ENCODE data around the gene SBF1. TPM values are rescaled to one million over a fixed set of nuclear protein-coding genes. Genes with fewer than 3 reads are reported as not detected.

Gene SBF1
- total RNA-seq, 1 donor from 2014 or later = 55.8 TPM

DNA sequence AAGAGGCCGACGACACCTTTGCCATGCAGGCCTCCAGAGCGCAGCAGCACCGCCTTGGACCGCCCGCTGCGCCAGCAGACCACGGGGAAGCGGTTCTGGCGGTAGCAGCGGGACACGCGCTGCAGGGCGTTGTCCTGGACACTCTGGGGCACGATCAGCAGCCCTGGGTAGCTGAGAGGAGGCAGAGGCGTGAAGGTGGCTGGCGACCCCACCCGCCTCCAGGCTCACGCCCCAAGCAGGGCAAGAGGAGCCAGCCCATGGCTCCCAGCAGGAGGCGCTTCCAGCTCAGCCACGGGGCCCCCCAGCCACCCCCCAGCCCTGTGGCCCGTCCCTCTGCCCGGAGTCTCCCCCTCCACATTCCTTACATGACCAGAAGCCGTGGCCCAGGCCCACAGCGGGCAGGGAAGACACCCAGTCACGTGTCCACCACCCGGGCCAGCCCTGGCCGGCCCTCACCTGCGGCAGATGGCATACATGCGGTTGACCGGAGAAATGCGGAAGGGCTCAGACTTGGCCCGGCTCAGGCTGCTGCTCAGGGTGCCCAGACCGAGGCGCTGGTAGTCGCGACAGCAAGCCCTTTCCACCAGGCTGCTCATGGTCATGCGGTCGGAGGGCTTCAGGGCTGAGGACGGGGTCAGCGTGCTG is 15.2 kb downstream of the SBF1 start:
- no peak overlapping the region for H3K27ac ChIP-seq (replicated peaks)
- no peaks in the 10 kb centered on the region for H3K27me3 ChIP-seq (ENCODE audit: low read depth)
- H3K4me3 ChIP-seq = no peak overlapping the region
- peaks cover 100% of the 10 kb centered on the region for H3K36me3 ChIP-seq
- no peaks in the 10 kb centered on the region for H3K4me1 ChIP-seq
- intact Hi-C loops (cut with micrococcal nuclease) = no loop called here
- TF ChIP-seq, protein P1, sequence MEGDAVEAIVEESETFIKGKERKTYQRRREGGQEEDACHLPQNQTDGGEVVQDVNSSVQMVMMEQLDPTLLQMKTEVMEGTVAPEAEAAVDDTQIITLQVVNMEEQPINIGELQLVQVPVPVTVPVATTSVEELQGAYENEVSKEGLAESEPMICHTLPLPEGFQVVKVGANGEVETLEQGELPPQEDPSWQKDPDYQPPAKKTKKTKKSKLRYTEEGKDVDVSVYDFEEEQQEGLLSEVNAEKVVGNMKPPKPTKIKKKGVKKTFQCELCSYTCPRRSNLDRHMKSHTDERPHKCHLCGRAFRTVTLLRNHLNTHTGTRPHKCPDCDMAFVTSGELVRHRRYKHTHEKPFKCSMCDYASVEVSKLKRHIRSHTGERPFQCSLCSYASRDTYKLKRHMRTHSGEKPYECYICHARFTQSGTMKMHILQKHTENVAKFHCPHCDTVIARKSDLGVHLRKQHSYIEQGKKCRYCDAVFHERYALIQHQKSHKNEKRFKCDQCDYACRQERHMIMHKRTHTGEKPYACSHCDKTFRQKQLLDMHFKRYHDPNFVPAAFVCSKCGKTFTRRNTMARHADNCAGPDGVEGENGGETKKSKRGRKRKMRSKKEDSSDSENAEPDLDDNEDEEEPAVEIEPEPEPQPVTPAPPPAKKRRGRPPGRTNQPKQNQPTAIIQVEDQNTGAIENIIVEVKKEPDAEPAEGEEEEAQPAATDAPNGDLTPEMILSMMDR (IDR thresholded peaks at IDR 0.05; ENCODE audit: borderline replicate concordance) = no peak
- H3K9me3 ChIP-seq (replicated peaks) = no peaks in the 10 kb centered on the region
- DNase-seq = no peak

DNA sequence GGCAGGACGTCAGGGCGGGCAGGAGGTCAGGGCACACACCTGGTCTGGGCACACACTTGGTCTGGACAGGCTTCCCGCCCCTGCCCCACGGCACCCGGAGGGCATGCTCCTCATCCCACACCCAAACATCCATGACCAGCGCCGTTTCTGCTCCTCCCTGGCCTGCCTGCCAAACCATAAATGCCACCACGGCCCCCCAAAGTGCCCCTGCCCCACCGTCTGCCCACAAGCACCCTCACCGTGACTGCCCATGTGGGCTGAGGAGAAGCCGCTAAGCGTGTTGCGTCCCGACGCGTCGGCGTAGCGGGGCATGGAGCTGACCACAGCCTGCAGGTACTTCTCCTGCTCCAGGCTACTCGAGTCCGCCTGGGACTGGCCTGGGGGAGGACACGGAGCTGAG is 15.8 kb downstream of the SBF1 start:
- Histone ChIP-seq H3K27me3 (ENCODE audit: low read depth) (no peaks in the 10 kb centered on the region), H3K4me1 (no peaks in the 10 kb centered on the region), H3K36me3 (peaks cover 100% of the 10 kb centered on the region), H3K9me3 (replicated peaks) (no peaks in the 10 kb centered on the region), H3K4me3 (no peak overlapping the region), H3K27ac (replicated peaks) (no peak overlapping the region)
- TF ChIP-seq, protein P1 (IDR thresholded peaks at IDR 0.05; ENCODE audit: borderline replicate concordance) = no peak
- intact Hi-C loops (cut with micrococcal nuclease) = no loop called here
- no peak for DNase-seq

DNA sequence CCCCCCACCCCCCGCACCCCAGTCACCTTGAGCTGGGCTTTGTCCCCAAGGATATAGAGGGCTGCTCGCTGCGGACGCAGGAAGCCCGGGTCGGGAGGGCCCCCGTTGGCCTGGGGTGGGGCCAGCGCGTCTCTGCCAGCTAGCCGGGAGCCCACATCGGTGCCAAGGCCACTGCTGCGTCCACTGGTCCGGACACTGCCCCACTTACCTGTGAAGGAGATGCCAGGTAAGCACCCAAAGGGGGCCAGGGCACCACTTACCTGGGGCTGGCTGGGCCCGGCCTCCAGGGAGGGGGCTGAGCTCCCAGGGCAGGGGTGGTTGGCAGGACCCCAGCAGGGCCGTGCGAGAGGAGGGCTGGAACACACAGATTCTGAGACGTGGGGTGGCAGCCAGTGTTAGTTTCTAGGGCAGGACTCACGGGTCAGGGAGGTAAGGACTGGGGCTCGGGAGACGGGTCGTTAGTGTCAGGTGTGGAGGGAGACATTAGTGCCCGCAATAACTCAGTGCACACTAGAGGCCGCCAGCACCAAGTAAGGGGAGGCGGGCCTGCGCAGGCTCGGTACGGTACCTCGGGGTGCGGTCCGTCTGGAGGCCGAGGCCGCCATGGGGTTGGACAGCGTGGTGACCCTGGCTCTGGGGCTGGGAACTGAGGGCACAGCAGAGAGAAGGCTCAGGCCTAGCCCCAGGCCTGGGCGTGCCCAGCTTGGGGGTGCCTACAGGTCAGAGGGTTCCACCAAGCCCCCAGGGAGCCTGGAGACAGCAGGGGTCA is 18.2 kb downstream of the SBF1 start:
- Histone ChIP-seq H3K9me3 (replicated peaks) (no peaks in the 10 kb centered on the region), H3K4me3 (no peak overlapping the region), H3K36me3 (peaks cover 81% of the 10 kb centered on the region), H3K27me3 (ENCODE audit: low read depth) (no peaks in the 10 kb centered on the region), H3K27ac (replicated peaks) (no peak overlapping the region), H3K4me1 (no peaks in the 10 kb centered on the region)
- no peak for DNase-seq
- intact Hi-C loops (cut with micrococcal nuclease) = no loop called here
- TF ChIP-seq, protein P1 (IDR thresholded peaks at IDR 0.05; ENCODE audit: borderline replicate concordance) = no peak

GRCh38 chr22:50456026-50456425 is 18.8 kb downstream of the SBF1 start:
- Histone ChIP-seq H3K36me3 (peaks cover 80% of the 10 kb centered on the region), H3K27ac (replicated peaks) (no peak overlapping the region), H3K27me3 (ENCODE audit: low read depth) (no peaks in the 10 kb centered on the region), H3K9me3 (replicated peaks) (no peaks in the 10 kb centered on the region), H3K4me1 (no peaks in the 10 kb centered on the region), H3K4me3 (no peak overlapping the region)
- DNase-seq = no peak
- intact Hi-C loops (cut with micrococcal nuclease) = no loop called here
- TF ChIP-seq, protein P1 (IDR thresholded peaks at IDR 0.05; ENCODE audit: borderline replicate concordance) = no peak

DNA sequence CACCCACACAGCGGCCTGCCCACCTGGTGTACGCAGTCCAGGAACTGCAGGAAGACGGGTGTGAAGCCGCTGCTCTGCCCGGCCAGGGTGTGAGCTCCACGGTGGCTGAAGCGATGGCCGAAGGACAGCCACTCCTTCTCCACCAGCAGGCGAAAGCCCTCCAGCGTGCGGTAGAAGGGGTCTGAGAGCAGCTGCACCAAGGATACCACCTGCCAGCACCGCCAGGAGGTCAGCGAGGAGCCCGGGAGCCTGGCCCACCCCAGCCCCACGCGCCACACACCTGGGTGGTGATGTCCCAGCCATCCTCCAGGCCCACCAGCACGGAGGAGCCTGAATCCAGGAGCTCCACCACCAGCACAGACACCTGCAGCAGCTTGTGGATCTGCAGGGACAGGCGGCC is 19.6 kb downstream of the SBF1 start:
- Histone ChIP-seq H3K4me3 (no peak overlapping the region), H3K9me3 (replicated peaks) (no peaks in the 10 kb centered on the region), H3K27me3 (ENCODE audit: low read depth) (no peaks in the 10 kb centered on the region), H3K36me3 (peaks cover 78% of the 10 kb centered on the region), H3K4me1 (no peaks in the 10 kb centered on the region), H3K27ac (replicated peaks) (no peak overlapping the region)
- DNase-seq = no peak
- TF ChIP-seq, protein P1 (IDR thresholded peaks at IDR 0.05; ENCODE audit: borderline replicate concordance) = no peak
- intact Hi-C loops (cut with micrococcal nuclease) = no loop called here
